ENCODE results near the gene TM4SF18. TPM values are rescaled to one million over a fixed set of nuclear protein-coding genes. Genes with fewer than 3 reads are reported as not detected.

Gene TM4SF18
- total RNA-seq, 1 donor from 2014 or later, result 5.6 TPM

DNA sequence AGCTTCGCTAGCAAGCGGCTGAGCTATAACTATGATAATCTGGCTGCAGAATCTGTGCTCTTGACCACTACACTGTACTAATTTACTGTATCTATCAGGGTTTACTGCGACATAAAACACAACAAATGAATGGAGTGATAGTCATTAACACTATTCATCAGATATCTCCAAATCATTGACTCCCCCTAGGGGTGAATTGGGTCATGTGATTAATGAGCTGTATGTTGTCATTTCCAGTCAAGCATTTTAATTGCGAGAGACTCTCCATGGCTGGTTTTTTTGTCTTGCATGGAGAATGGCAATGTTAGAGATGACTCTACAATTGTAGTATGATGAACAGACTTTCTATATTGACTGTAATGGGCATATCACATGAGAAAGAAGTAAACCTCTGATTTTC lies 10.5 kb upstream of the TM4SF18 start:
- Histone ChIP-seq H3K36me3 (ENCODE audit: insufficient read depth, low read length) (no peaks in the 10 kb centered on the region), H4K20me1 (ENCODE audit: insufficient read depth, low read length) (no peaks in the 10 kb centered on the region), H3K79me2 (ENCODE audit: insufficient read depth, low read length) (no peaks in the 10 kb centered on the region), H3K4me3 (ENCODE audit: insufficient read depth, low read depth, low read length) (no peak overlapping the region), H3K9ac (ENCODE audit: low read length) (no peak overlapping the region), H3K9me3 (ENCODE audit: insufficient read depth, low read depth, low read length) (no peaks in the 10 kb centered on the region), H3K4me1 (ENCODE audit: insufficient read depth, low read length) (peaks cover 37% of the 10 kb centered on the region), H3K27me3 (ENCODE audit: insufficient read depth, low read length) (no peaks in the 10 kb centered on the region), H3K4me2 (ENCODE audit: low read length) (no peak overlapping the region), H3K27ac (ENCODE audit: low read depth, low read length) (no peak overlapping the region), H2AFZ (ENCODE audit: low read depth, low read length) (no peak overlapping the region)
- H3K36me3 Mint-ChIP-seq (ENCODE audit: low read depth, unreplicated experiment), result no peaks in the 10 kb centered on the region
- no peak overlapping the region for H3K27ac Mint-ChIP-seq (ENCODE audit: unreplicated experiment)
- no peak overlapping the region for H3K4me3 Mint-ChIP-seq (ENCODE audit: unreplicated experiment)
- no peak for FAIRE-seq
- no peaks in the 10 kb centered on the region for H3K9me3 Mint-ChIP-seq (ENCODE audit: unreplicated experiment)
- H3K4me1 Mint-ChIP-seq (ENCODE audit: low read depth, unreplicated experiment), result peaks cover 29% of the 10 kb centered on the region
- no peak for TF ChIP-seq EZH2 (IDR thresholded peaks at IDR 0.05; ENCODE audit: insufficient read depth, low read length)
- TF ChIP-seq, protein P1, sequence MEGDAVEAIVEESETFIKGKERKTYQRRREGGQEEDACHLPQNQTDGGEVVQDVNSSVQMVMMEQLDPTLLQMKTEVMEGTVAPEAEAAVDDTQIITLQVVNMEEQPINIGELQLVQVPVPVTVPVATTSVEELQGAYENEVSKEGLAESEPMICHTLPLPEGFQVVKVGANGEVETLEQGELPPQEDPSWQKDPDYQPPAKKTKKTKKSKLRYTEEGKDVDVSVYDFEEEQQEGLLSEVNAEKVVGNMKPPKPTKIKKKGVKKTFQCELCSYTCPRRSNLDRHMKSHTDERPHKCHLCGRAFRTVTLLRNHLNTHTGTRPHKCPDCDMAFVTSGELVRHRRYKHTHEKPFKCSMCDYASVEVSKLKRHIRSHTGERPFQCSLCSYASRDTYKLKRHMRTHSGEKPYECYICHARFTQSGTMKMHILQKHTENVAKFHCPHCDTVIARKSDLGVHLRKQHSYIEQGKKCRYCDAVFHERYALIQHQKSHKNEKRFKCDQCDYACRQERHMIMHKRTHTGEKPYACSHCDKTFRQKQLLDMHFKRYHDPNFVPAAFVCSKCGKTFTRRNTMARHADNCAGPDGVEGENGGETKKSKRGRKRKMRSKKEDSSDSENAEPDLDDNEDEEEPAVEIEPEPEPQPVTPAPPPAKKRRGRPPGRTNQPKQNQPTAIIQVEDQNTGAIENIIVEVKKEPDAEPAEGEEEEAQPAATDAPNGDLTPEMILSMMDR (IDR thresholded peaks at IDR 0.05; ENCODE audit: insufficient read depth, low read depth, low read length), result peak; percentile 7
- no peak for DNase-seq (ENCODE audit: low read depth)
- H3K27me3 Mint-ChIP-seq (ENCODE audit: low read depth, unreplicated experiment), result no peaks in the 10 kb centered on the region

DNA sequence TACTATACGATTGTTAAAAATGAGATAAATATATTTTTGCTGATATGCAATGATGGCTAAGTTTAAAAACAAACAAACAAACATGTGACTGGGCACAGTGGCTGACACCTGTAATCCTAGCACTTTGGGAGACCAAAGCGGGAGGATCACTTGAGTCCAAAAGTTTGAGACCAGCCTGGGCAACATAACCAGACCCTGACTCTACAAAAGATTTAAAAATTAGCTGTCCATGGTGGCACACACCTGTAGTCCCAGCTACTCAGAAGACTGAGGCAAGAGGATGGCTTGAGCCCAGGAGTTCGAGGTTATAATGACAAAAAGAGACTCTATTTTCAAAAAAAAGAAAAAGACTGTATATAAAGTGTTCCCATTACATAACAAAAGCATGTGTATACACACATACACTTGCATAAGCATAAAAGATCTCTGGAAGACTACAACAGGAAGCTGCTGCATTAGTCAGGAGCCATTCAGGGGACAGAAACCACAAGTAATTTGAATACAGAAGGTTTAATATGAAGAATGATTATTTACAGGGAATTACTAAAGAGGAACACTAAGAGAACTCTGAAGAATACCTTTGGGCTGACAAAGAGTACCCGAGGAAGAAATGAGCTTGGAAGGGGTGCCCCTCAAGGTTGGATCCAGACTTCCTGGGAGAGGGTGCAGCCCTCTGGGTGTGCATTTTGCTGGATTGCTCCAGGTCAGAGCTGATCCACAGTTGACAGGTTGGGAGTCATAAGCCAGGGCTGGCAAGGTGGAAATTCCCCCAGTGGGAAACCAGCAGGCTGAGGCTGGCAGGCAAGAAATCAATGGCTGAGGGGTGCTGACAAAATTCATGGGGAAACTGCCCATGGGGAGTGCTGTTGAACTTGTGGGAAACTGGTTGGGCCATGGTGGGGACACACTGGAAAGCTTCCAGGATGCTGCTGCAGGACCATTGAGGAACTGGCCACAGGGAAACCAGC lies 9.3 kb upstream of the TM4SF18 start:
- Mint-ChIP-seq H3K27me3 (ENCODE audit: low read depth, unreplicated experiment) (no peaks in the 10 kb centered on the region), H3K27ac (ENCODE audit: unreplicated experiment) (no peak overlapping the region), H3K9me3 (ENCODE audit: unreplicated experiment) (no peaks in the 10 kb centered on the region), H3K36me3 (ENCODE audit: low read depth, unreplicated experiment) (no peaks in the 10 kb centered on the region), H3K4me3 (ENCODE audit: unreplicated experiment) (no peak overlapping the region), H3K4me1 (ENCODE audit: low read depth, unreplicated experiment) (peaks cover 29% of the 10 kb centered on the region)
- Histone ChIP-seq H3K9ac (ENCODE audit: low read length) (no peak overlapping the region), H3K4me2 (ENCODE audit: low read length) (peak overlapping the region; percentile 58), H3K27me3 (ENCODE audit: insufficient read depth, low read length) (no peaks in the 10 kb centered on the region), H3K36me3 (ENCODE audit: insufficient read depth, low read length) (no peaks in the 10 kb centered on the region), H4K20me1 (ENCODE audit: insufficient read depth, low read length) (no peaks in the 10 kb centered on the region), H3K9me3 (ENCODE audit: insufficient read depth, low read depth, low read length) (no peaks in the 10 kb centered on the region), H3K79me2 (ENCODE audit: insufficient read depth, low read length) (no peaks in the 10 kb centered on the region), H3K4me3 (ENCODE audit: insufficient read depth, low read depth, low read length) (no peak overlapping the region), H3K4me1 (ENCODE audit: insufficient read depth, low read length) (peaks cover 37% of the 10 kb centered on the region), H2AFZ (ENCODE audit: low read depth, low read length) (no peak overlapping the region), H3K27ac (ENCODE audit: low read depth, low read length) (peak overlapping the region; percentile 36)
- DNase-seq (ENCODE audit: low read depth), result peak; percentile 94
- FAIRE-seq, result peak; percentile 20
- no peak for TF ChIP-seq EZH2 (IDR thresholded peaks at IDR 0.05; ENCODE audit: insufficient read depth, low read length)

DNA sequence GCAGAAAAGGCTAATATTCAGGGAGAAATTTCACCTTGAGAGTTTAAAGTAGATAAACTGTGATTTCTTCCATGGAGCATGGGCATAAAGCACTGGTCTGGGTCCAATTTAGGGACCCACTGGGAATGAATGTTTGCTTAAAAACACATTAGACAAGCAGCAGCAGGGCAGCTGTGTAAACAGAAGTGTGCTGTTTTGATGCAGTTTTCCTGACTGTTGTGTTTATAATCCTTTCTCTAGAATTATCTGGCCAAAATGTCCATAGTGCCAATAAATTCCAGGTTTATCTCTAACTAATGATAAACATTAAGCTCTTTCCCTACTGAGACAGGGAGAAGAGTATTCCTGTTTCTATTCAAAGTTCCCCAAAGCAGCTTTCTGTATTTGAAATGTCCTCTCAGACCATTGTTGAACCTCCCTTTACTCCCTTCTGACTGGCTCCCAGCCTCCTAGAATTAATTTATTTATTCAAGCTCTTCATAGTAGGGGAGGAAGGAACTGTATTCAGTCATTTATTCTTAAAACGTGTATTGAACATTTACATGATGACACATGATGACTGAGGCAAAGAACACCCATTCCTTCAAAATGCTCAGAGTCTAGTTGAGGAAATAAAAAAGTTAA lies 7.0 kb upstream of the TM4SF18 start:
- H3K9me3 Mint-ChIP-seq (ENCODE audit: unreplicated experiment), result no peaks in the 10 kb centered on the region
- peak overlapping the region; percentile 73 for H3K9ac ChIP-seq (ENCODE audit: low read length)
- peak overlapping the region; percentile 19 for H3K4me3 ChIP-seq (ENCODE audit: insufficient read depth, low read depth, low read length)
- no peaks in the 10 kb centered on the region for H3K27me3 ChIP-seq (ENCODE audit: insufficient read depth, low read length)
- H3K4me1 ChIP-seq (ENCODE audit: insufficient read depth, low read length), result peaks cover 37% of the 10 kb centered on the region
- no peak overlapping the region for H2AFZ ChIP-seq (ENCODE audit: low read depth, low read length)
- H3K27me3 Mint-ChIP-seq (ENCODE audit: low read depth, unreplicated experiment), result no peaks in the 10 kb centered on the region
- DNase-seq (ENCODE audit: low read depth) (peak; percentile 42), FAIRE-seq (peak; percentile 67)
- no peaks in the 10 kb centered on the region for H3K36me3 Mint-ChIP-seq (ENCODE audit: low read depth, unreplicated experiment)
- H4K20me1 ChIP-seq (ENCODE audit: insufficient read depth, low read length), result no peaks in the 10 kb centered on the region
- no peak for TF ChIP-seq EZH2 (IDR thresholded peaks at IDR 0.05; ENCODE audit: insufficient read depth, low read length)
- TF ChIP-seq, protein P1 (IDR thresholded peaks at IDR 0.05; ENCODE audit: insufficient read depth, low read depth, low read length), result no peak
- H3K4me1 Mint-ChIP-seq (ENCODE audit: low read depth, unreplicated experiment), result peaks cover 29% of the 10 kb centered on the region
- no peak overlapping the region for H3K4me3 Mint-ChIP-seq (ENCODE audit: unreplicated experiment)
- H3K4me2 ChIP-seq (ENCODE audit: low read length), result peak overlapping the region; percentile 81
- H3K9me3 ChIP-seq (ENCODE audit: insufficient read depth, low read depth, low read length), result no peaks in the 10 kb centered on the region
- H3K27ac ChIP-seq (ENCODE audit: low read depth, low read length), result peak overlapping the region; percentile 91
- H3K79me2 ChIP-seq (ENCODE audit: insufficient read depth, low read length), result no peaks in the 10 kb centered on the region
- no peaks in the 10 kb centered on the region for H3K36me3 ChIP-seq (ENCODE audit: insufficient read depth, low read length)
- H3K27ac Mint-ChIP-seq (ENCODE audit: unreplicated experiment), result peak overlapping the region; percentile 93
